Natural killer cell (primary cell): ENCODE data around the gene SCYGR1. TPM values are rescaled to one million over a fixed set of nuclear protein-coding genes. Genes with fewer than 3 reads are reported as not detected.
A peak's percentile ranks its signal among the peaks of the same experiment; 100 is the strongest.

Experiments
- ATAC-seq, 3 donors: fragments of 150-1000 bp in 2 of 3; fragments of 200-7000 bp in 1 of 3; cut with Tn5 transposase; 1 replicate in 1 of 3; 2 replicates in 2 of 3; pipeline ENCODE4 v1.10.0; 2021; ENCODE audit warnings: mild to moderate bottlenecking in 2 of 3, moderate library complexity in 2 of 3
- DNase-seq, 2 donors: peaks; one replicate each; pipeline versions ENCODE4 v3.0.0 to v3.0.0-alpha.2; 2013 to 2021; ENCODE audit warnings: mixed read lengths in 1 of 2
- H3K27ac ChIP-seq: one replicate; pipeline ENCODE4 v1.5.1; 2013; ENCODE audit warnings: mild to moderate bottlenecking, low read length
- H3K27me3 ChIP-seq: one replicate; pipeline ENCODE4 v1.6.1; 2013; ENCODE audit warnings: low read length; ENCODE audit not compliant: control insufficient read depth, insufficient read depth
- H3K36me3 ChIP-seq: one replicate; pipeline ENCODE4 v1.6.1; 2013; ENCODE audit warnings: low read length; ENCODE audit not compliant: control insufficient read depth, insufficient read depth
- H3K4me1 ChIP-seq: one replicate; pipeline ENCODE4 v1.6.1; 2013; ENCODE audit warnings: low read length; ENCODE audit not compliant: control insufficient read depth, insufficient read depth
- H3K4me3 ChIP-seq: one replicate; pipeline ENCODE4 v1.5.1; 2013; ENCODE audit warnings: low read length
- H3K9me3 ChIP-seq: one replicate; pipeline ENCODE4 v1.6.1; 2013; ENCODE audit warnings: low read length; ENCODE audit not compliant: control insufficient read depth, insufficient read depth
- H3K27ac Mint-ChIP-seq, 2 donors: one replicate each; pipeline ENCODE4 v1.8.0; 2022; ENCODE audit warnings: mild to moderate bottlenecking in 2 of 2, mixed read lengths in 2 of 2, moderate library complexity in 1 of 2
- H3K27me3 Mint-ChIP-seq, 2 donors: one replicate each; pipeline ENCODE4 v1.8.0; 2022; ENCODE audit warnings: low read depth in 2 of 2, mixed read lengths in 2 of 2
- H3K36me3 Mint-ChIP-seq: one replicate; pipeline ENCODE4 v1.8.0; 2022; ENCODE audit warnings: mixed read lengths
- H3K4me1 Mint-ChIP-seq, 2 donors: one replicate each; pipeline ENCODE4 v1.8.0; 2022; ENCODE audit warnings: mixed read lengths in 2 of 2
- H3K4me3 Mint-ChIP-seq: one replicate; pipeline ENCODE4 v1.8.0; 2022; ENCODE audit warnings: mild to moderate bottlenecking, moderate library complexity, mixed read lengths
- H3K9me3 Mint-ChIP-seq, 2 donors: one replicate each; pipeline ENCODE4 v1.8.0; 2022; ENCODE audit warnings: mixed read lengths in 2 of 2
- CTCF ChIP-seq: fragments of 200-600 bp; IDR thresholded peaks from one replicate; pipeline ENCODE4 v1.8.0; 2022; ENCODE audit warnings: antibody characterized with exemption
- WGBS: methylation state at CpG from one replicate; pipeline ENCODE4 v1.1.7; 2013; ENCODE audit warnings: missing lambda C conversion rate; ENCODE audit not compliant: insufficient coverage; 5-methylcytosine and 5-hydroxymethylcytosine counted together
- intact Hi-C: fragments of 100-400 bp; cut with micrococcal nuclease; formaldehyde crosslinking; loops from one replicate; pipeline ENCODE4 v1.14.2; 2022
- total RNA-seq, 4 donors: library from RNA; stranded (reverse); fragments of 120-200 nt in 1 of 4; gene quantifications; one replicate each; pipeline versions ENCODE4 v1.2.3 to v1.2.4, GENCODE V29; 2013 to 2022

Gene SCYGR1
- total RNA-seq, 3 donors from 2014 or later (not counting 1 experiment from before 2014, with no cell fraction given): not detected

GRCh38 chr2:227376656-227377396, 10.9 kb downstream of the SCYGR1 start:
- Histone ChIP-seq H3K4me3 (no peak overlapping the region), H3K27ac (no peak overlapping the region), H3K27me3 (no peaks in the 10 kb centered on the region), H3K36me3 (no peaks in the 10 kb centered on the region), H3K4me1 (no peaks in the 10 kb centered on the region), H3K9me3 (no peaks in the 10 kb centered on the region)
- no peak for ATAC-seq
- intact Hi-C loops: no loop called here
- no peaks in the 10 kb centered on the region for H3K36me3 Mint-ChIP-seq
- H3K4me3 Mint-ChIP-seq: no peak overlapping the region
- no peak for DNase-seq
- no peak overlapping the region for H3K27ac Mint-ChIP-seq
- TF ChIP-seq CTCF: no peak
- H3K27me3 Mint-ChIP-seq: peaks cover 15 to 16% of the 10 kb centered on the region in 2 donors
- H3K4me1 Mint-ChIP-seq: peaks cover 0 to 7% of the 10 kb centered on the region in 2 donors
- no peaks in the 10 kb centered on the region for H3K9me3 Mint-ChIP-seq
- 85% methylated on average over 4 of the region's 9 CpGs for WGBS

DNA sequence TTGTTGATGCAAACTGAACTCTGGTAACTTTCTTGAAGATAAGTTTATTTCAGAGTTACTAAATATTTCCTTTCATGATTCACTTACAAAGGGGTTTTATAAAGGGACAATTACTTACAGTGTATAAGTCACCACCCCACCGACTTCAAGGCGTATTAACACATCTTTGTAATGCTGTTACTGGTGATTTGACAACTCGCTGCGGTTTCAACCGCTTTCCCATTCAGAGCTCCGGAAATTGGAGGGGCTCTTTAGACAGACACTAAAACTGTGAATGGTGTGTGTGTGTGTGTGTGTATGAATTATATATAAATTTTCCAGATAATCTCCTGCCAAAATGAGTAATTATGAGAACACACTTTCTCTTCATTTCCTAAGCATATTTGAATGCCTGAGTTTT, 13.6 kb downstream of the SCYGR1 start:
- peaks cover 13% of the 10 kb centered on the region in 2 donors for H3K27me3 Mint-ChIP-seq
- Histone ChIP-seq H3K27ac (no peak overlapping the region), H3K36me3 (no peaks in the 10 kb centered on the region), H3K9me3 (no peaks in the 10 kb centered on the region), H3K4me3 (no peak overlapping the region), H3K27me3 (no peaks in the 10 kb centered on the region), H3K4me1 (no peaks in the 10 kb centered on the region)
- intact Hi-C loops: no loop called here
- H3K4me1 Mint-ChIP-seq: peaks cover 0 to 7% of the 10 kb centered on the region in 2 donors
- peak; percentile 71 to 82 (median 82) for ATAC-seq
- peak in 1 of 2 donors; percentile 28 for DNase-seq
- H3K9me3 Mint-ChIP-seq: no peaks in the 10 kb centered on the region
- WGBS: 74% methylated on average over 6 of the region's 6 CpGs
- no peaks in the 10 kb centered on the region for H3K36me3 Mint-ChIP-seq
- H3K27ac Mint-ChIP-seq: no peak overlapping the region
- TF ChIP-seq CTCF: no peak
- no peak overlapping the region for H3K4me3 Mint-ChIP-seq

DNA sequence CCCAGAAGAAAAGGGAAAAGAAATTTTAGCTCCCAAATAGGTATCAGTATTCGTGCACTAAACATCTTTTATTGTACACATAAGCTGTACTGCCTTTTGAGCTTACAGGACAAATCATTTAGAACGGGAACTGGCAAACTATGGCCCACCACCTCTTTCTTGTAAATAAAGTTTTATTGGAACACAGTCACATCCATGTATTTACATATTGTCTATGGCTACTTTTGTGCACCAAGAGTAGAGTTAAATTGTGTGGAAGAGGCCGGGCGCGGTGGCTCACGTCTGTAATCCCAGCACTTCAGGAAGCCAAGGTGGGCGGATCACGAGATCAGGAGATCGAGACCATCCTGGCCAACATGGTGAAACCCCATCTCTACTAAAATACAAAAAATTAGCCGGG, 14.4 kb downstream of the SCYGR1 start:
- Histone ChIP-seq H3K27ac (no peak overlapping the region), H3K36me3 (no peaks in the 10 kb centered on the region), H3K27me3 (no peaks in the 10 kb centered on the region), H3K4me3 (no peak overlapping the region), H3K9me3 (no peaks in the 10 kb centered on the region), H3K4me1 (no peaks in the 10 kb centered on the region)
- TF ChIP-seq CTCF: no peak
- Mint-ChIP-seq H3K4me3 (no peak overlapping the region), H3K9me3 (no peaks in the 10 kb centered on the region), H3K4me1 (peaks cover 0 to 7% of the 10 kb centered on the region in 2 donors), H3K36me3 (no peaks in the 10 kb centered on the region), H3K27me3 (peaks cover 13% of the 10 kb centered on the region in 2 donors), H3K27ac (peak overlapping the region in 1 of 2 donors; percentile 30)
- 94% methylated on average over 9 of the region's 10 CpGs for WGBS
- DNase-seq (no peak), ATAC-seq (no peak)
- intact Hi-C loops: no loop called here
